Ishikawa (cell line): ENCODE data around the gene NHLH1.
A peak's percentile ranks its signal among the peaks of the same experiment; 100 is the strongest.

Experiments used
- CEBPB ChIP-seq: IDR thresholded peaks from 2 replicates; pipeline ENCODE4 v1.6.1; 2012
- CREB1 ChIP-seq: IDR thresholded peaks from 2 replicates; pipeline ENCODE4 v1.6.1; 2012; ENCODE audit warnings: low read depth
- EGR1 ChIP-seq: IDR thresholded peaks from 2 replicates; pipeline ENCODE4 v1.6.1; 2012
- EP300 ChIP-seq: IDR thresholded peaks from 2 replicates; pipeline ENCODE4 v1.6.1; 2012; ENCODE audit warnings: borderline replicate concordance
- FOXM1 ChIP-seq: IDR thresholded peaks from 2 replicates; pipeline ENCODE4 v1.6.1; 2012; ENCODE audit warnings: low read depth, borderline replicate concordance
- MAX ChIP-seq: IDR thresholded peaks from 2 replicates; pipeline ENCODE4 v1.6.1; 2012
- NFIC ChIP-seq: IDR thresholded peaks from 2 replicates; pipeline ENCODE4 v1.6.1; 2012
- RAD21 ChIP-seq: IDR thresholded peaks from 2 replicates; pipeline ENCODE4 v1.6.1; 2012; ENCODE audit warnings: low read depth
- REST ChIP-seq: IDR thresholded peaks from 2 replicates; pipeline ENCODE4 v1.6.1; 2012; ENCODE audit warnings: low read depth, mild to moderate bottlenecking
- TAF1 ChIP-seq: IDR thresholded peaks from 2 replicates; pipeline ENCODE4 v1.6.1; 2012; ENCODE audit warnings: low read depth, mild to moderate bottlenecking
- TCF12 ChIP-seq: IDR thresholded peaks from 2 replicates; pipeline ENCODE4 v1.6.1; 2012; ENCODE audit warnings: low read depth
- TEAD4 ChIP-seq: IDR thresholded peaks from 2 replicates; pipeline ENCODE4 v1.6.1; 2012
- USF1 ChIP-seq: IDR thresholded peaks from 2 replicates; pipeline ENCODE4 v1.6.1; 2012
- YY1 ChIP-seq: IDR thresholded peaks from 2 replicates; pipeline ENCODE4 v1.6.1; 2012; ENCODE audit warnings: low read depth
- ZBTB7A ChIP-seq: IDR thresholded peaks from 2 replicates; pipeline ENCODE4 v1.6.1; 2012; ENCODE audit warnings: low read depth

NHLH1 gene

GRCh38 chr1:160415696-160416290 is 48.9 kb downstream of the NHLH1 start:
- TF ChIP-seq TAF1 (no peak), USF1 (no peak), REST (no peak), NFIC (no peak), EGR1 (no peak), CREB1 (no peak), ZBTB7A (no peak), FOXM1 (no peak), TEAD4 (no peak)

GRCh38 chr1:160416369-160416768 is 49.5 kb downstream of the NHLH1 start:
- TF ChIP-seq RAD21 (peak; percentile 84), NFIC (no peak), YY1 (no peak)

GRCh38 chr1:160418483-160418882 is 51.6 kb downstream of the NHLH1 start:
- no peak for TF ChIP-seq NFIC
- TF ChIP-seq YY1, result no peak
- no peak for TF ChIP-seq TCF12
- TF ChIP-seq ZBTB7A, result no peak
- TF ChIP-seq CEBPB, result no peak
- no peak for TF ChIP-seq EGR1
- no peak for TF ChIP-seq USF1
- TF ChIP-seq MAX, result no peak
- no peak for TF ChIP-seq REST
- no peak for TF ChIP-seq EP300
- TF ChIP-seq CREB1, result no peak
- no peak for TF ChIP-seq RAD21
- TF ChIP-seq TAF1, result no peak
- no peak for TF ChIP-seq FOXM1
- TF ChIP-seq TEAD4, result no peak

- TF ChIP-seq FOXM1, result no peak
- no peak for TF ChIP-seq USF1
- no peak for TF ChIP-seq TEAD4
- TF ChIP-seq ZBTB7A, result no peak
- no peak for TF ChIP-seq TCF12
- TF ChIP-seq RAD21, result no peak
- no peak for TF ChIP-seq CEBPB
- no peak for TF ChIP-seq TAF1
- no peak for TF ChIP-seq CREB1
- no peak for TF ChIP-seq EGR1
- TF ChIP-seq NFIC, result no peak
- no peak for TF ChIP-seq YY1
- no peak for TF ChIP-seq EP300
- no peak for TF ChIP-seq REST
- TF ChIP-seq MAX, result no peak
Observed at GRCh38 chr1:160419150-160419837, 52.4 kb downstream of the NHLH1 start.
